Ovary (tissue), 9 donors: ENCODE measurements around the gene MDFI. TPM values are rescaled to one million over a fixed set of nuclear protein-coding genes. Genes with fewer than 3 reads are reported as not detected.

Source experiments
- microRNA-seq, 3 donors: library from miRNA; unstranded; fragments of <30 nt; microRNA quantifications; one replicate each; pipeline versions ENCODE4 to v1.2.0, GENCODE V29; 2019 to 2020
- polyA plus RNA-seq, 2 donors: library from polyadenylated mRNA; stranded (reverse); fragments of 200-250 nt in 1 of 2; fragments of 350-450 nt in 1 of 2; fragmentation: Illumina TruSeq in 1 of 2; extraction: RNeasy Lipid Tissue Mini Kit (QIAGEN cat#74804) in 1 of 2; gene quantifications; one replicate each; pipeline ENCODE4 v1.2.3, GENCODE V29; 2013 to 2014
- small RNA-seq: library from RNA; depleted of rRNA; stranded (forward); fragments of <200 nt; gene quantifications from one replicate; pipeline ENCODE3, GENCODE V24; 2016
- total RNA-seq, 7 donors: library from RNA; depleted of rRNA in 2 of 7; stranded (reverse); fragments of >200 nt in 2 of 7; fragmentation: NEBNext Ultra II Directional in 3 of 7; extraction: Animal tissue kit (Norgen Biotek cat#: 25700) in 3 of 7; gene quantifications; one replicate each; pipeline versions ENCODE4 v1.1.0 to v1.2.4, GENCODE V29; 2016 to 2023
- donor health status: DM: no; HTN: no; CAD: no; lungs with moderate emphysema.
- donor health status: DM: no; HTN: no; CAD: no.
- donor health status: Bipolar disorder and iron deficiency.
- donor health status: DM: yes; HTN: yes; CAD: no.
- donor health status: DM: no; HTN: no; CAD: no.
- donor health status: DM: yes; HTN: yes; CAD: no.

The MDFI gene
- total and polyA plus RNA-seq, 9 donors = 3.8 to 24.4 (median 20.4) TPM

Small RNA genes within 50 kb of the gene (microRNA-seq; reads per million reads assigned to microRNA genes)
- gene MIR4641 = 0.16 to 0.38 (median 0.18) reads per million in 3 donors

Small RNA genes within 50 kb of the gene (small RNA-seq; reads per million reads assigned to genes)
- gene MIR4641 = not detected

Other genes with a start within 250 kb of the MDFI start
- gene FOXP4, start 92.1 kb upstream of the MDFI start, total RNA-seq = 10 to 100 TPM in 5 of 7 donors, 1 to 10 TPM in 2; 4.8 to 37.4 (median 22.3) TPM
- 10 to 100 TPM in 1 of 2 donors, 1 to 10 TPM in 1; 2.3 to 13.3 TPM for gene FOXP4, start 92.1 kb upstream of the MDFI start, polyA plus RNA-seq
- 10 to 100 TPM in 4 of 7 donors, 1 to 10 TPM in 3; 7.3 to 14.9 (median 10.3) TPM for gene TFEB, start 97.1 kb downstream of the MDFI start, total RNA-seq
- 1 to 10 TPM; 2.8 to 6.9 TPM for gene TFEB, start 97.1 kb downstream of the MDFI start, polyA plus RNA-seq
- gene PGC, start 108.9 kb downstream of the MDFI start, total RNA-seq = under 1 TPM in 2 of 7 donors, not detected in 5; 0.53 to 0.94 TPM
- gene PGC, start 108.9 kb downstream of the MDFI start, polyA plus RNA-seq = under 1 TPM in 1 of 2 donors, not detected in 1; 0.81 TPM
- 1 to 10 TPM; 2.6 to 8.4 (median 6.2) TPM for gene FRS3, start 141.4 kb downstream of the MDFI start, total RNA-seq
- 1 to 10 TPM in 1 of 2 donors, under 1 TPM in 1; 1.00 to 6.8 TPM for gene FRS3, start 141.4 kb downstream of the MDFI start, polyA plus RNA-seq
- gene PRICKLE4, start 142.3 kb downstream of the MDFI start, total RNA-seq = 1 to 10 TPM; 1.6 to 7.3 (median 3.7) TPM
- 1 to 10 TPM; 1.5 to 3.0 TPM for gene PRICKLE4, start 142.3 kb downstream of the MDFI start, polyA plus RNA-seq
- 100 to 1,000 TPM; 105 to 167 (median 144) TPM for gene TOMM6, start 149.2 kb downstream of the MDFI start, total RNA-seq
- 100 to 1,000 TPM; 210 to 244 TPM for gene TOMM6, start 149.2 kb downstream of the MDFI start, polyA plus RNA-seq